B cell (primary cell): Measurements from ENCODE around the gene TENM3. TPM values are rescaled to one million over a fixed set of nuclear protein-coding genes. Genes with fewer than 3 reads are reported as not detected.

Experiments used
- ATAC-seq: fragments of 200-7000 bp; cut with Tn5 transposase; one replicate; pipeline ENCODE4 v1.10.0; 2021; ENCODE audit warnings: low read depth, mild to moderate bottlenecking, moderate number of reproducible peaks, moderate library complexity
- CTCF ChIA-PET: fragments of 350-600 bp; sonication (Branson Sonifier 250); formaldehyde crosslinking; loops from one replicate; lab custom pipeline; 2021; ENCODE audit warnings: antibody characterized with exemption, inconsistent platforms; lab: Charles Lee
- POLR2A ChIA-PET: fragments of 350-600 bp; sonication (Branson Sonifier 250); formaldehyde crosslinking; loops from one replicate; lab custom pipeline; 2021; ENCODE audit warnings: antibody characterized with exemption; lab: Charles Lee
- DNase-seq: peaks from one replicate; pipeline ENCODE4 v3.0.0; 2013
- H2AFZ ChIP-seq: 2 replicates; pipeline ENCODE4 v1.6.1; 2012; ENCODE audit warnings: mild to moderate bottlenecking, low read depth, low read length; ENCODE audit not compliant: insufficient read depth, poor library complexity, severe bottlenecking
- H3K27ac ChIP-seq, 2 donors: 1 replicate in 1 of 2; 2 replicates in 1 of 2; pipeline ENCODE4 v1.5.1; 2012 to 2013; ENCODE audit warnings: low read length in 2 of 2, mild to moderate bottlenecking in 2 of 2, moderate library complexity in 1 of 2
- H3K27me3 ChIP-seq, 4 experiments: fragments of 200-600 bp in 1 of 4; sonication (generic) in 1 of 4; replicated peaks in 1 of 4; 1 replicate in 2 of 4; 2 replicates in 2 of 4; pipeline versions ENCODE4 v1.6.1 to v1.7.0; 2013 to 2016; ENCODE audit warnings: low read length in 3 of 4, mild to moderate bottlenecking in 2 of 4, mixed read lengths in 1 of 4, moderate library complexity in 1 of 4; ENCODE audit not compliant: insufficient read depth in 4 of 4, control insufficient read depth in 3 of 4; ENCODE audit errors: control extremely low read depth in 1 of 4
- H3K36me3 ChIP-seq, 2 experiments: replicated peaks in 1 of 2; 1 replicate in 1 of 2; 2 replicates in 1 of 2; pipeline versions ENCODE4 v1.6.1 to v1.7.1; 2013; ENCODE audit warnings: low read length in 1 of 2; ENCODE audit not compliant: insufficient read depth in 2 of 2, control insufficient read depth in 1 of 2; ENCODE audit errors: control extremely low read depth in 1 of 2, extremely low read depth in 1 of 2
- H3K4me1 ChIP-seq, 2 donors: fragments of 200-600 bp in 1 of 2; sonication (generic) in 1 of 2; 1 replicate in 1 of 2; 2 replicates in 1 of 2; pipeline versions ENCODE4 v1.5.1 to v1.6.1; 2013 to 2017; ENCODE audit warnings: low read length in 2 of 2; ENCODE audit not compliant: control insufficient read depth in 2 of 2, insufficient read depth in 2 of 2
- H3K4me2 ChIP-seq: replicated peaks from 2 replicates; pipeline ENCODE3; 2012; ENCODE audit warnings: mild to moderate bottlenecking, low read depth, low read length; ENCODE audit not compliant: poor library complexity, severe bottlenecking
- H3K4me3 ChIP-seq, 5 experiments: fragments of 200-600 bp in 1 of 5; sonication (generic) in 1 of 5; 1 replicate in 3 of 5; 2 replicates in 2 of 5; pipeline versions ENCODE4 v1.5.1 to v1.7.0; 2011 to 2016; ENCODE audit warnings: low read length in 4 of 5, mild to moderate bottlenecking in 4 of 5, low read depth in 2 of 5, control low read depth in 1 of 5, moderate library complexity in 1 of 5; ENCODE audit not compliant: insufficient read depth in 1 of 5; ENCODE audit errors: control extremely low read depth in 1 of 5, extremely low read depth in 1 of 5
- H3K79me2 ChIP-seq: fragments of 200-600 bp; sonication (generic); one replicate; pipeline ENCODE4 v1.6.0; 2016; ENCODE audit warnings: low read length; ENCODE audit not compliant: control insufficient read depth, insufficient read depth
- H3K9ac ChIP-seq: fragments of 200-600 bp; sonication (generic); 2 replicates; pipeline ENCODE4 v1.6.1; 2017; ENCODE audit warnings: mild to moderate bottlenecking, low read length, moderate library complexity
- H3K9me3 ChIP-seq, 3 donors: one replicate each; pipeline versions ENCODE4 v1.6.1 to v1.7.1; 2013; ENCODE audit warnings: low read length in 2 of 3; ENCODE audit not compliant: control insufficient read depth in 2 of 3, insufficient read depth in 1 of 3; ENCODE audit errors: control extremely low read depth in 1 of 3
- H4K20me1 ChIP-seq: 2 replicates; pipeline ENCODE4 v1.6.0; 2012; ENCODE audit warnings: mild to moderate bottlenecking, low read length; ENCODE audit not compliant: insufficient read depth, control insufficient read depth, poor library complexity, severe bottlenecking
- H3K27ac Mint-ChIP-seq: one replicate; pipeline ENCODE4 v1.8.0; 2021; ENCODE audit warnings: mixed read lengths
- H3K27me3 Mint-ChIP-seq: one replicate; pipeline ENCODE4 v1.8.0; 2021; ENCODE audit warnings: mixed read lengths
- H3K4me1 Mint-ChIP-seq: one replicate; pipeline ENCODE4 v1.8.0; 2021; ENCODE audit warnings: mixed read lengths
- H3K4me3 Mint-ChIP-seq: one replicate; pipeline ENCODE4 v1.8.0; 2021; ENCODE audit warnings: mixed read lengths
- H3K9me3 Mint-ChIP-seq: one replicate; pipeline ENCODE4 v1.8.0; 2022; ENCODE audit warnings: mixed read lengths; ENCODE audit not compliant: insufficient read depth
- CTCF ChIP-seq: fragments of 200-600 bp; IDR thresholded peaks from one replicate; pipeline ENCODE4 v1.8.0; 2022; ENCODE audit warnings: antibody characterized with exemption, mild to moderate bottlenecking
- EZH2 ChIP-seq: IDR thresholded peaks from 2 replicates; pipeline ENCODE4 v1.6.1; 2012; ENCODE audit warnings: borderline replicate concordance, low read depth, mild to moderate bottlenecking, moderate library complexity, low read length; ENCODE audit not compliant: insufficient read depth, poor library complexity, severe bottlenecking
- WGBS: methylation state at CpG from one replicate; pipeline ENCODE4 v1.1.5; 2013; ENCODE audit warnings: missing lambda C conversion rate; ENCODE audit not compliant: insufficient coverage; 5-methylcytosine and 5-hydroxymethylcytosine counted together
- intact Hi-C: fragments of 100-400 bp; cut with micrococcal nuclease; formaldehyde crosslinking; loops from one replicate; pipeline ENCODE4 v1.10.0; 2022
- polyA plus RNA-seq: library from polyadenylated mRNA; depleted of rRNA; stranded (reverse); fragments of >200 nt; gene quantifications from 2 replicates; pipeline ENCODE4 v1.2.3, GENCODE V29; 2012
- total RNA-seq, 2 donors: library from RNA; stranded (reverse); fragments of 120-200 nt in 1 of 2; gene quantifications; 1 replicate in 1 of 2; 2 replicates in 1 of 2; pipeline versions ENCODE4 v1.2.3 to v1.2.4, GENCODE V29; 2013 to 2022

TENM3 gene
- total and polyA plus RNA-seq, 2 donors (not counting 1 experiment from before 2014, with no cell fraction given) = not detected

- DNase-seq (peak; percentile 3), ATAC-seq (no peak)
- peak overlapping the region; percentile 47 for H2AFZ ChIP-seq
- H3K9ac ChIP-seq = peak overlapping the region; percentile 30
- intact Hi-C loops = no loop called here
- 14% methylated on average over 22 of the region's 25 CpGs for WGBS
- Mint-ChIP-seq H3K27ac (no peak overlapping the region), H3K4me3 (peak overlapping the region; percentile 69), H3K4me1 (peaks cover 20% of the 10 kb centered on the region), H3K9me3 (no peaks in the 10 kb centered on the region), H3K27me3 (peaks cover 55% of the 10 kb centered on the region)
- peaks cover 0 to 42% (median 18%) of the 10 kb centered on the region in 4 experiments for H3K27me3 ChIP-seq
- no peak overlapping the region for H3K4me3 ChIP-seq
- ChIA-PET CTCF (no interaction called here), POLR2A (no interaction called here)
- H3K4me1 ChIP-seq = peaks cover 9 to 19% of the 10 kb centered on the region in 2 donors
- TF ChIP-seq EZH2 = no peak
- TF ChIP-seq CTCF = no peak
- H4K20me1 ChIP-seq = no peaks in the 10 kb centered on the region
- no peaks in the 10 kb centered on the region for H3K79me2 ChIP-seq
- no peak overlapping the region for H3K27ac ChIP-seq
- peak overlapping the region; percentile 69 for H3K4me2 ChIP-seq
- H3K9me3 ChIP-seq = peaks cover 0 to 4% (median 2%) of the 10 kb centered on the region in 3 donors
- H3K36me3 ChIP-seq = no peaks in the 10 kb centered on the region
Measured at GRCh38 chr4:182447767-182448280, 204.6 kb downstream of the TENM3 start.

- WGBS = 5% methylated on average over 112 of the region's 113 CpGs
- H3K4me1 ChIP-seq = peaks cover 9 to 19% of the 10 kb centered on the region in 2 donors
- H3K4me3 Mint-ChIP-seq = peak overlapping the region; percentile 68
- H3K4me2 ChIP-seq = peak overlapping the region; percentile 69
- no peak overlapping the region for H3K27ac Mint-ChIP-seq
- peaks cover 20% of the 10 kb centered on the region for H3K4me1 Mint-ChIP-seq
- H3K9me3 ChIP-seq = peaks cover 0 to 4% (median 2%) of the 10 kb centered on the region in 3 donors
- TF ChIP-seq CTCF (no peak), EZH2 (no peak)
- no peaks in the 10 kb centered on the region for H4K20me1 ChIP-seq
- H3K9ac ChIP-seq = peak overlapping the region; percentile 30
- H3K9me3 Mint-ChIP-seq = no peaks in the 10 kb centered on the region
- peak; percentile 47 for ATAC-seq
- CTCF ChIA-PET = no interaction called here
- POLR2A ChIA-PET = no interaction called here
- peaks cover 55% of the 10 kb centered on the region for H3K27me3 Mint-ChIP-seq
- H3K36me3 ChIP-seq = no peaks in the 10 kb centered on the region
- intact Hi-C loops = no loop called here
- H3K4me3 ChIP-seq = peak overlapping the region in 3 of 5 experiments; percentile 20 to 48 (median 23)
- peaks cover 0 to 42% (median 18%) of the 10 kb centered on the region in 4 experiments for H3K27me3 ChIP-seq
- peak; percentile 30 for DNase-seq
- H3K27ac ChIP-seq = no peak overlapping the region
- peak overlapping the region; percentile 47 for H2AFZ ChIP-seq
- no peaks in the 10 kb centered on the region for H3K79me2 ChIP-seq
Measured at GRCh38 chr4:182448281-182449151, 205.3 kb downstream of the TENM3 start.
